Subcutaneous adipose tissue (tissue), 4 donors: ENCODE results near the gene TIMM23. TPM values are rescaled to one million over a fixed set of nuclear protein-coding genes. Genes with fewer than 3 reads are reported as not detected.
"Not testable (repeated sequence)": the region's sequence is repeated elsewhere in the genome, so short reads cannot be mapped to it uniquely, and the experiment has no call there.

Experiments
- total RNA-seq, 4 donors: library from RNA; depleted of rRNA; stranded (reverse); fragments of >200 nt; gene quantifications; one replicate each; pipeline ENCODE4 v1.1.0, GENCODE V29; 2016
- TF ChIP-seq, protein P1 (sequence below): fragments of 450-650 bp; IDR thresholded peaks from one replicate; pipeline ENCODE4 v1.5.1; 2016; ENCODE audit warnings: low read depth, mild to moderate bottlenecking, control low read depth, antibody characterized with exemption, moderate library complexity

The TIMM23 gene, protein sequence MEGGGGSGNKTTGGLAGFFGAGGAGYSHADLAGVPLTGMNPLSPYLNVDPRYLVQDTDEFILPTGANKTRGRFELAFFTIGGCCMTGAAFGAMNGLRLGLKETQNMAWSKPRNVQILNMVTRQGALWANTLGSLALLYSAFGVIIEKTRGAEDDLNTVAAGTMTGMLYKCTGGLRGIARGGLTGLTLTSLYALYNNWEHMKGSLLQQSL
- total RNA-seq = 10 to 100 TPM; 36.0 to 87.7 (median 43.5) TPM

GRCh38 chr10:45972106-45972812 is at the start of gene TIMM23:
TIMM23 (plus strand) TSS chr10:45972489; CDS start chr10:45972625, 136 bp downstream.
- TF ChIP-seq, protein P1, sequence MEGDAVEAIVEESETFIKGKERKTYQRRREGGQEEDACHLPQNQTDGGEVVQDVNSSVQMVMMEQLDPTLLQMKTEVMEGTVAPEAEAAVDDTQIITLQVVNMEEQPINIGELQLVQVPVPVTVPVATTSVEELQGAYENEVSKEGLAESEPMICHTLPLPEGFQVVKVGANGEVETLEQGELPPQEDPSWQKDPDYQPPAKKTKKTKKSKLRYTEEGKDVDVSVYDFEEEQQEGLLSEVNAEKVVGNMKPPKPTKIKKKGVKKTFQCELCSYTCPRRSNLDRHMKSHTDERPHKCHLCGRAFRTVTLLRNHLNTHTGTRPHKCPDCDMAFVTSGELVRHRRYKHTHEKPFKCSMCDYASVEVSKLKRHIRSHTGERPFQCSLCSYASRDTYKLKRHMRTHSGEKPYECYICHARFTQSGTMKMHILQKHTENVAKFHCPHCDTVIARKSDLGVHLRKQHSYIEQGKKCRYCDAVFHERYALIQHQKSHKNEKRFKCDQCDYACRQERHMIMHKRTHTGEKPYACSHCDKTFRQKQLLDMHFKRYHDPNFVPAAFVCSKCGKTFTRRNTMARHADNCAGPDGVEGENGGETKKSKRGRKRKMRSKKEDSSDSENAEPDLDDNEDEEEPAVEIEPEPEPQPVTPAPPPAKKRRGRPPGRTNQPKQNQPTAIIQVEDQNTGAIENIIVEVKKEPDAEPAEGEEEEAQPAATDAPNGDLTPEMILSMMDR = not testable (repeated sequence)

GRCh38 chr10:45997557-45997956 is 25.3 kb downstream of the TIMM23 start:
- TF ChIP-seq, protein P1 = no peak

GRCh38 chr10:45997994-45998763 is 25.9 kb downstream of the TIMM23 start:
- TF ChIP-seq, protein P1 = no peak

GRCh38 chr10:46000538-46000937 is 28.2 kb downstream of the TIMM23 start:
- TF ChIP-seq, protein P1 = no peak

- TF ChIP-seq, protein P1 = no peak
These were observed 29.0 kb downstream of the TIMM23 start for GRCh38 chr10:46001187-46001756.

DNA sequence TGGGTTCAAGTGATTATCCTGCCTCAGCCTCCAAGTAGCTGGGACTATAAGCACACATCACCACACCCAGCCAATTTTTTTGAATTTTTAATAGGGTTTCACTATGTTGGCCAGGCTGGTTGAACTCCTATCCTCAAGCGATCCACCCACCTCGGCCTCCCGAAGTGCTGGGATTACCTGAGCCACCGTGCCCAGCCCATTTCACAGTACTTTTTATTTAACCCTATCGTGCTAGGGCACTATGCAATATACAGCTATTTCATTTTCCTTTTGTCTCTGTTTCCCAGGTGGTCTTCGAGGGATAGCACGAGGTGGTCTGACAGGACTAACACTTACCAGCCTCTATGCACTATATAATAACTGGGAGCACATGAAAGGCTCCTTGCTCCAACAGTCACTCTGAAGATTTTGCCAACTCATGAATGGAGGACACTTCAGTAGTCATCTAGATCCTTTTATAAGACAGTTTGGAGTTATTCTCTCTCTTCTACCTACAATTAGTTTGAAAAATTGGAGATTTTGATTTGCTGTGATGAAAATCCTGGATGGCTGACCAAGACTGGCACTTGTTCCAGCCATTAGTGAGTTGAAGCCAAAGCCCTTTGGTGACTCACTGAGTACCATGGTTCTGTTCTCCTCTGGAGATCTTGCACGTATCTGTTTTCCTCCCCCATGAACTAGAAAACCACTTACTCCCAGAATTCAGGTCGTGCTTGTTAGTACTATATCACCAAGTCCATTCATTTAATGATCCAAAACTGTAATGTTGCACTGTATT is 30.8 kb downstream of the TIMM23 start:
- TF ChIP-seq, protein P1 = no peak
